AG04450 (cell line): Measurements from ENCODE around the gene RTN1. TPM values are rescaled to one million over a fixed set of nuclear protein-coding genes. Genes with fewer than 3 reads are reported as not detected.

Experiments
- CTCF ChIA-PET: fragments of 300-600, 350-600 bp; formaldehyde crosslinking; extraction: SDS; loops from one replicate; lab custom pipeline; 2022; ENCODE audit warnings: antibody characterized with exemption, inconsistent platforms; lab: Charles Lee
- POLR2A ChIA-PET: fragments of 350-600 bp; formaldehyde crosslinking; extraction: SDS; loops from one replicate; lab custom pipeline; 2021; ENCODE audit warnings: antibody characterized with exemption, inconsistent platforms; lab: Yijun Ruan, JAX
- DNase-seq: peaks from one replicate; pipeline ENCODE4 v3.0.0-alpha.2; 2011; ENCODE audit warnings: low read depth, low spot score
- H3K27ac ChIP-seq: one replicate; pipeline ENCODE4 v1.5.1; 2012; ENCODE audit warnings: low read depth, low read length, control low read depth
- H3K27me3 ChIP-seq: one replicate; pipeline ENCODE4 v1.6.0; 2012; ENCODE audit warnings: low read length; ENCODE audit not compliant: control insufficient read depth, insufficient read depth
- H3K4me3 ChIP-seq: 2 replicates; pipeline ENCODE4 v1.5.1; 2011; ENCODE audit warnings: mild to moderate bottlenecking, low read depth, low read length, control low read depth
- H3K9me3 ChIP-seq: 2 replicates; pipeline ENCODE4 v1.5.1; 2012; ENCODE audit warnings: low read length; ENCODE audit not compliant: control insufficient read depth, insufficient read depth
- polyA plus RNA-seq: library from polyadenylated mRNA; depleted of rRNA; stranded (reverse); fragments of >200 nt; gene quantifications from 2 replicates; pipeline ENCODE4 v1.2.3, GENCODE V29; 2011
- TF ChIP-seq, protein P1 (sequence below): IDR thresholded peaks from 2 replicates; pipeline ENCODE4 v1.5.1; 2011; ENCODE audit warnings: low read depth, low read length, control low read depth, inconsistent platforms

RTN1 gene
- polyA plus RNA-seq, 1 experiment = 0.98 TPM

GRCh38 chr14:59580911-59581310 is 289.7 kb downstream of the RTN1 start:
- TF ChIP-seq, protein P1, sequence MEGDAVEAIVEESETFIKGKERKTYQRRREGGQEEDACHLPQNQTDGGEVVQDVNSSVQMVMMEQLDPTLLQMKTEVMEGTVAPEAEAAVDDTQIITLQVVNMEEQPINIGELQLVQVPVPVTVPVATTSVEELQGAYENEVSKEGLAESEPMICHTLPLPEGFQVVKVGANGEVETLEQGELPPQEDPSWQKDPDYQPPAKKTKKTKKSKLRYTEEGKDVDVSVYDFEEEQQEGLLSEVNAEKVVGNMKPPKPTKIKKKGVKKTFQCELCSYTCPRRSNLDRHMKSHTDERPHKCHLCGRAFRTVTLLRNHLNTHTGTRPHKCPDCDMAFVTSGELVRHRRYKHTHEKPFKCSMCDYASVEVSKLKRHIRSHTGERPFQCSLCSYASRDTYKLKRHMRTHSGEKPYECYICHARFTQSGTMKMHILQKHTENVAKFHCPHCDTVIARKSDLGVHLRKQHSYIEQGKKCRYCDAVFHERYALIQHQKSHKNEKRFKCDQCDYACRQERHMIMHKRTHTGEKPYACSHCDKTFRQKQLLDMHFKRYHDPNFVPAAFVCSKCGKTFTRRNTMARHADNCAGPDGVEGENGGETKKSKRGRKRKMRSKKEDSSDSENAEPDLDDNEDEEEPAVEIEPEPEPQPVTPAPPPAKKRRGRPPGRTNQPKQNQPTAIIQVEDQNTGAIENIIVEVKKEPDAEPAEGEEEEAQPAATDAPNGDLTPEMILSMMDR = no peak
- CTCF ChIA-PET = no interaction called here
- Histone ChIP-seq H3K4me3 (no peak overlapping the region), H3K9me3 (no peaks in the 10 kb centered on the region; the same call in 1 of the 2 replicates), H3K27me3 (peaks cover 2% of the 10 kb centered on the region), H3K27ac (no peak overlapping the region)
- POLR2A ChIA-PET = no interaction called here
- DNase-seq = no peak

- ChIA-PET CTCF (interaction anchor here (0.5 to 6.0 kb wide), 40 partner anchors 9 to 1147 kb away, joined by 3 to 169 read pairs (median 5); partner anchors contain the start of genes JKAMP and L3HYPDH), POLR2A (no interaction called here)
- DNase-seq = peak; percentile 41
- Histone ChIP-seq H3K4me3 (peak within 1 kb of the TSS; percentile 53), H3K9me3 (no peaks in the 10 kb centered on the region; the same call in 1 of the 2 replicates), H3K27ac (no peak within 1 kb of the TSS), H3K27me3 (peaks cover 7% of the 10 kb centered on the region)
- TF ChIP-seq, protein P1 = peak; percentile 82
Measured at GRCh38 chr14:59576332-59577294, 294.0 kb downstream of the RTN1 start, which contains the start of gene CCDC175. Gene CCDC175 (minus strand): TSS chr14:59576812. CDS start chr14:59576775, 37 bp downstream.

DNA sequence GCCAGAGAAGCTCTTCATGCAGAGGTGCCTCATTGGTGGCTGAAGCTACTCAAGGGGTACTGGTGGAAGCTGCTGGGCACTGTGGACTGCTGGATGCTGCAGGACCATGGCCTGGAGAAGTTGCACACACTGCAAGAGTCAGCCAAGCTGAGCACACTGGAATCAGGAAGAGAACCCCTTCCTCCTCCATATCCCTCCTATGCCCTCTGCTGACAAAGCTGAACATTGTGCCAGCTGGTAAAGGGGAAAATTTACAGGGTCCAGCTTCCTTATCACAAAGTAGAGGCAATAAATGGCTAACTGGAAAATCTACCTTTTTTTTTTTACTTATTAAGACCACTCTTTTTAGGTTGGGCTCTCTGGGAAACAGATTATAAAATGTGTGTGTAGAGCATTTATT is 300.5 kb downstream of the RTN1 start:
- CTCF ChIA-PET = interaction anchor here (0.5 to 7.2 kb wide), 5 partner anchors 10 to 72 kb away, joined by 3 to 54 read pairs (median 4); no protein-coding TSS in a partner anchor
- H3K4me3 ChIP-seq = no peak overlapping the region
- TF ChIP-seq, protein P1 = peak; percentile 32
- POLR2A ChIA-PET = no interaction called here
- no peaks in the 10 kb centered on the region for H3K9me3 ChIP-seq
- no peak for DNase-seq
- H3K27me3 ChIP-seq = peaks cover 13% of the 10 kb centered on the region
- no peak overlapping the region for H3K27ac ChIP-seq

DNA sequence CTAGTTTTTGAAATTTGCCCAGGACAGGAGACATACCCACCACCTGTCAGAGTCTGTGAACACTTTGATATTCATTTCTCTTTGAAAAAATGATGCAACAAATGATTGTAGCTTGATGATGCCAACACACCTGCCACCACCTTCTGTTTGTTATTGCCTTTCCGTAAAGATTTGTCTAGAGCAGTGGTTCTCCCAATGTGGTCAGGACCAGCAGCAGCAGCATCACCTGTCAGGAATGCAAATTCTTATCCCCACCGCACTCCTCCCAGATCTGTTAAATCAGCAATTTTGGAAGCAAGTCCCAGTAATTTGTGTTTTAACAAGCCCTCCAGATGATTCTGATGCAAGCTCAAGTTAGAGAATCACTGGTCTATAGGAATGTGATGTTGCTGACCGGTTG is 303.9 kb downstream of the RTN1 start:
- no peak overlapping the region for H3K27ac ChIP-seq
- ChIA-PET POLR2A (no interaction called here), CTCF (interaction anchor here (4.0 to 7.2 kb wide), 2 partner anchors 10 to 59 kb away, joined by 28 to 54 read pairs; partner anchors contain the start of gene CCDC175)
- peaks cover 15% of the 10 kb centered on the region for H3K27me3 ChIP-seq
- H3K9me3 ChIP-seq = no peaks in the 10 kb centered on the region
- no peak overlapping the region for H3K4me3 ChIP-seq
- TF ChIP-seq, protein P1 = no peak
- DNase-seq = no peak
